Measurements from ENCODE around the gene WWTR1.

Gene WWTR1

DNA sequence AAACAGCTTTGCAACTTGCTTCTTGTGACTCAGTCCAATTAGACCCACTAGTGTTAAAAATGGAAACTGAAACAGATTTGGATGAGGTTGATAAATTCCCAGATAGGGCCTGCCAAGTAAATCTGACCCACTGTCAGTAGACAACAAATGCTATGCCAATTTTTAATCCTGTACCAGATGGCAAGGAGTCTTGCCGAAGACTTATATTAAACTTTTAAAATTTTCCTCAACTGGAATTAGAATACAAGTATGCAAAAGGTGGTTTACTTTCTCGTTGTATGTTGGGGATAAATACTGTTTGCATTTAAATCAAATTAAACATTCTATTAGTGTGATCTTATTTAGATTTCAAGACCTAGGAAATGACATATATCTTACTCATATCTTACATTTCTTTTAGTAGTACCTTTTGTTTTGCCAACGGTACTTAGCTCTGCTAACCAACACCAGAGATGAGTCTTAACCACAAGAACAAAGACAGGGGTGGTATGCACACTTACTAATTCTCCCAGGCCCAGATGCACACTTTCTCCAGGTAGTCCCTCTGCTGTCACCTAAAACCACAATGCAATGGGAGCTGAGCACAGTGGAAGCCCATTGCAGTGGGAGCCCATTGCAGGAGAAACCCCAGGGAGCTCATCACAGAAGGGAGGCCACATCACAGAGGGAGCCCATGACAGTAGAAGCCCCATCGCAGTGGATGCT lies 77.8 kb downstream of the WWTR1 start:
- no peak for TF ChIP-seq TAF1 (IDR thresholded peaks at IDR 0.05; ENCODE audit: borderline replicate concordance, insufficient read depth, low read length)

DNA sequence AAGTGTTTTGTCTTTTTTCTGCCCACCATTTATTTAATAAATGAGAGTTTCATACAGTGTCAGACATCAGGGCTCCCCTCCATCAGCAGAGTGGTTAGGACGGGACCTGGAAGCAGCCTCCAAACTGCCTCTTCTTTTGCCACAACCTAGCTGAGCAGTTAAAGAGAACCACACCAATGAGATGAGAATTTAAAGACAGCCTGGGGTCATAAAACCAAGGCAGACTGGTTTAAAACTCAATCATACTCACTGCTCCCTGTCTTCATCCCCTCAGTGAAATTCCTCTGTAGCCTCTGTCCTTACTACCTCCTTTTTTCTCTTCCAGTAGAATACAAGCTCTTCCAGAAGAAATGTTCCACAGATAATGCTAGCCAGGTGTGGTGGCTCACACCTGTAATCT lies 78.7 kb downstream of the WWTR1 start:
- TF ChIP-seq SIN3A (IDR thresholded peaks at IDR 0.05; ENCODE audit: borderline replicate concordance, insufficient read depth, low read length) (no peak), TAF1 (IDR thresholded peaks at IDR 0.05; ENCODE audit: borderline replicate concordance, insufficient read depth, low read length) (no peak), FOXP2 (optimal IDR thresholded peaks at IDR 0.05; ENCODE audit: borderline replicate concordance, extremely low read depth, extremely low read length, insufficient read depth) (no peak), POLR2AphosphoS5 (IDR thresholded peaks at IDR 0.05; ENCODE audit: low read depth, low read length) (no peak), REST (IDR thresholded peaks at IDR 0.05; ENCODE audit: insufficient read depth in 1 of 2, low read depth in 2 of 2, low read length in 2 of 2) (no peak)

GRCh38 chr3:149577801-149578200 lies 80.0 kb downstream of the WWTR1 start:
- TF ChIP-seq REST (IDR thresholded peaks at IDR 0.05; ENCODE audit: insufficient read depth in 1 of 2, low read depth in 2 of 2, low read length in 2 of 2) (no peak), FOXP2 (optimal IDR thresholded peaks at IDR 0.05; ENCODE audit: borderline replicate concordance, extremely low read depth, extremely low read length, insufficient read depth) (no peak), POLR2AphosphoS5 (IDR thresholded peaks at IDR 0.05; ENCODE audit: low read depth, low read length) (no peak), TAF1 (IDR thresholded peaks at IDR 0.05; ENCODE audit: borderline replicate concordance, insufficient read depth, low read length) (no peak), SIN3A (IDR thresholded peaks at IDR 0.05; ENCODE audit: borderline replicate concordance, insufficient read depth, low read length) (no peak)

DNA sequence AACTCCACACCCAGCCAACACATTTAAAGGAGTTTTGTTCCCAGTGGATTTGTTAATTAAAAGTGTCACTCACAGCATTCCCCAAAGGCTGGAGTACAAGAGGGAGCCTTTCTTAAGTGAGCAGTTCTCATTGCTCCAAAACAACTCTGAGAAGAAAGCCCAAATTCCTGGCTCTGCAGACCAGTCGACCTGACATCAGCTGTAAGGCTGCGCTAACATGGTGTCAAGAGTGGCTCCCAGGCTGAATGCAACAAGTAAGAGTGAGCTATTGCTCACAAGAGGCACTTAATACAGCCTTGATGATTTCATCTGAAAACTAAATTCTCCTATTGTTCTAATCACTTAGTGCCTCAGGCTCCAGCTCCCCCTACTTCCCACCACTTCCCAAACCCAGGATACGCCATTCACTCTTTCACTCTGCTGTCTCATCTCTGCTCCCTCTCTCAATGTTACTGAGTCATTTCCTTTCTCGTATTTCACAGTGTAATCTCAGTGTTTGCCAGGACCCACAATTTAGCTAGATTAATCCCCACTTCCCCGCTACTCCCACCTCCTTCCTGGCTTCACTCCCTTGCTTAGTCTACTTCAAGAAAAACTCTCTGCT lies 81.8 kb downstream of the WWTR1 start:
- TF ChIP-seq POLR2AphosphoS5 (IDR thresholded peaks at IDR 0.05; ENCODE audit: low read depth, low read length) (peak; percentile 46), REST (IDR thresholded peaks at IDR 0.05; ENCODE audit: insufficient read depth in 1 of 2, low read depth in 2 of 2, low read length in 2 of 2) (peak in 1 of 2 experiments; percentile 70; a peak in 1 of 4 replicates), TAF1 (IDR thresholded peaks at IDR 0.05; ENCODE audit: borderline replicate concordance, insufficient read depth, low read length) (peak; percentile 60; the same call in 1 of the 2 replicates), SIN3A (IDR thresholded peaks at IDR 0.05; ENCODE audit: borderline replicate concordance, insufficient read depth, low read length) (peak; percentile 94), FOXP2 (optimal IDR thresholded peaks at IDR 0.05; ENCODE audit: borderline replicate concordance, extremely low read depth, extremely low read length, insufficient read depth) (no peak)

GRCh38 chr3:149575213-149575960 lies 82.4 kb downstream of the WWTR1 start:
- no peak; the same call in 1 of the 2 replicates for TF ChIP-seq POLR2AphosphoS5 (IDR thresholded peaks at IDR 0.05; ENCODE audit: low read depth, low read length)
- TF ChIP-seq SIN3A (IDR thresholded peaks at IDR 0.05; ENCODE audit: borderline replicate concordance, insufficient read depth, low read length), result no peak
- no peak for TF ChIP-seq TAF1 (IDR thresholded peaks at IDR 0.05; ENCODE audit: borderline replicate concordance, insufficient read depth, low read length)
- TF ChIP-seq FOXP2 (optimal IDR thresholded peaks at IDR 0.05; ENCODE audit: borderline replicate concordance, extremely low read depth, extremely low read length, insufficient read depth), result no peak

Data from PFSK-1 (cell line).